ENCODE measurements around the gene METAP1D.
"Not testable (repeated sequence)": the region's sequence is repeated elsewhere in the genome, so short reads cannot be mapped to it uniquely, and the experiment has no call there.

Gene METAP1D

GRCh38 chr2:171968509-171968908 is 31.2 kb upstream of the METAP1D start:
- DNase-seq (ENCODE audit: low spot score in 2 of 2) (no peak), ATAC-seq (ENCODE audit: low read depth) (no peak)
- H3K36me3 Mint-ChIP-seq: peaks cover 29% of the 10 kb centered on the region
- H3K27ac Mint-ChIP-seq: no peak overlapping the region
- no peaks in the 10 kb centered on the region for H3K9me3 Mint-ChIP-seq
- H3K27me3 Mint-ChIP-seq: no peaks in the 10 kb centered on the region
- H3K4me3 Mint-ChIP-seq: no peak overlapping the region
- H3K4me1 Mint-ChIP-seq: no peaks in the 10 kb centered on the region

DNA sequence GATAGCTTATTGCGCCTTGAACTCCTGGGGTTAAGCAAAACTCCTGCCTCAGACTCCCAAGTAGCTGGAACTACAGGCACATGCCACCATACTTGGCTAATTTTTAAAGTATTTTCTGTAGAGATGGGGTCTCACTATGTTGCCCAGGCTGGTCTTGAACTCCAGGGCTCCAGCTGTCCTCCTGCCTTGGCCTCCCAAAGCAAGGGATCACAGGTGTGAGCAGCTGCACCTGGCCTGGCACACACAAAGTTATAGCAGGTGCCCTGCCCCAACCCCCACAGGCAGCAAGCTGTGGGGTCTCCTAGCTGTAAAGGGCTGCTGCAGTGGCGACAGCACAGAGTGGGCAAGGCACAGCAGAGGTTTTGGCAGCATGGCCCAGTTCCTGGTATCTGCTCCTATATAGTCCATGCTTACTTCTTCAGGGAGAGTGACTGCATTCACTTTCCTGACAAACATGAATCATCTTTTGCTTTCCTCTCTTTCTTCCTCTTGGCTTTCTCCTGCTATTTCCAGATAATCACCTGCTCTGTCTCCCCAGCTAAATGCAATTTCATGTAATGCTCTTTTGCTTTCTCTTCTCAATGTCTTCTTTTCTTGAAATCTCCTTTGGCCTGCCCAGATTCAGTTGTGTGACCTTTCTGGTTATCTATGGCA is 27.3 kb upstream of the METAP1D start:
- H3K27ac Mint-ChIP-seq: peak overlapping the region; percentile 33
- DNase-seq (ENCODE audit: low spot score in 2 of 2): no peak

DNA sequence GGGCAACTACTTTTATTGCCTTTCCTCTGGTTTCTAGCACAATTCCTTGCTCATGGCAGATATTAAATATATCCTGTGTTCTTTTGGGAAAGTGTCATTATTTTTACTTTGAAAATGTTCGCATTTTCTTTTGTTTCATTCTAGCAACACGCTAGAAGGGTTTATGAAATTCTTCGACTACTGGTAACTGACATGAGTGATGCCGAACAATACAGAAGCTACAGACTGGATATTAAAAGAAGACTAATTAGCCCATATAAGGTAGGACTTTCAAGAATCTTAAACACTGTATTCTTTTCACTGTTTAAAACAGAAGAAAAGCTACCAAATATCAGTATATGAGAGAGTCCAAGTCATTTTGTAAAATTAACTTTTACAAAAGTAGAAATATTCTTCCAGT is 20.6 kb upstream of the METAP1D start:
- no peak for DNase-seq (ENCODE audit: low spot score in 2 of 2)
- Mint-ChIP-seq H3K36me3 (peaks cover 46% of the 10 kb centered on the region), H3K27ac (no peak overlapping the region), H3K4me3 (no peak overlapping the region), H3K27me3 (no peaks in the 10 kb centered on the region), H3K9me3 (peaks cover 5% of the 10 kb centered on the region), H3K4me1 (no peaks in the 10 kb centered on the region)
- ATAC-seq (ENCODE audit: low read depth): no peak

More for the DNA sequence above, 27.3 kb upstream of the METAP1D start:
- Mint-ChIP-seq H3K36me3 (peaks cover 28% of the 10 kb centered on the region), H3K4me1 (no peaks in the 10 kb centered on the region), H3K9me3 (no peaks in the 10 kb centered on the region), H3K27me3 (no peaks in the 10 kb centered on the region), H3K4me3 (no peak overlapping the region)
- ATAC-seq (ENCODE audit: low read depth): no peak

DNA sequence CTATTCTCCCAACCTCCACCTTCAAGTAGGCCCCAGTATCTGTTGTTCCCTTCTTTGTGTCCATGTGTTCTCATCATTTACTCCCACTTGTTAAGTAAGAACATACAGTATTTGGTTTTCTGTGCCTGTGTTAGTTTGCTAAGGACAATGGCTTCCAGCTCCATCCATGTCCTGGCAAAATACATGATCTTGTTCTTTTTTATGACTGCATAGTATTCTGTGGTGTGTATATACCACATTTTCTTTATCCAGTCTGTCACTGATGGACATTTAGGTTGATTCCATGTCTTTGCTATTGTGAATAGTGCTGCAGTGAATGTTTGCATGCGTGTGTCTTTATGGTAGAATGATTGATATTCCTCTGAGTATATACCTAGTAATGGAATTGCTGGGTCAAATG is 15.8 kb upstream of the METAP1D start:
- not testable (repeated sequence) for H3K4me3 Mint-ChIP-seq; ATAC-seq (ENCODE audit: low read depth); H3K9me3 Mint-ChIP-seq; H3K4me1 Mint-ChIP-seq; H3K27me3 Mint-ChIP-seq; DNase-seq (ENCODE audit: low spot score in 2 of 2); H3K27ac Mint-ChIP-seq
- peaks cover 23% of the 10 kb centered on the region for H3K36me3 Mint-ChIP-seq

GRCh38 chr2:171985076-171985475 is 14.7 kb upstream of the METAP1D start:
- Mint-ChIP-seq H3K36me3 (peaks cover 19% of the 10 kb centered on the region), H3K9me3 (peaks cover 5% of the 10 kb centered on the region), H3K4me3 (no peak overlapping the region), H3K27ac (no peak overlapping the region), H3K4me1 (no peaks in the 10 kb centered on the region), H3K27me3 (no peaks in the 10 kb centered on the region)
- no peak for DNase-seq (ENCODE audit: low spot score in 2 of 2)
- ATAC-seq (ENCODE audit: low read depth): no peak

DNA sequence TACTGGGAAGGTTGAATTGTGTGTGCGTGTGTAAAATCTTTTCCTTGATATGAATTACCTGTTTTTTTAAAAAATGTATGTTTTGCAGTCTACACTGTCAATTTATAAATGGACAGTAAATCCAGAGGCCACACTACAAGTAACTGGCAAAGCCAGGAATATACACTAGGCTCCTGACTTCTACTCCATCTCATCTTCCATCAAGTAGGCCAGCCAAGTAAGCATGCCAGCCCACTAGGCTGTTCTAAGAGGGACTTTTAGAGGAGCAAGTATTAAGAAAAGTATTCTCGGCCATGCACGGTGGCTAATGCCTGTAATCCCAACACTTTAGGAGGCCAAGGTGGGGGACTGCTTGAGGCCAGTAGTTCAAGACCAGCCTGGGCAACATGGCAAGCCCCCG is 13.0 kb upstream of the METAP1D start:
- DNase-seq (ENCODE audit: low spot score in 2 of 2) (no peak), ATAC-seq (ENCODE audit: low read depth) (no peak)
- peaks cover 17% of the 10 kb centered on the region for H3K36me3 Mint-ChIP-seq
- peaks cover 5% of the 10 kb centered on the region for H3K9me3 Mint-ChIP-seq
- no peak overlapping the region for H3K4me3 Mint-ChIP-seq
- no peaks in the 10 kb centered on the region for H3K4me1 Mint-ChIP-seq
- no peak overlapping the region for H3K27ac Mint-ChIP-seq
- no peaks in the 10 kb centered on the region for H3K27me3 Mint-ChIP-seq

- Mint-ChIP-seq H3K27ac (no peak overlapping the region), H3K4me3 (no peak overlapping the region), H3K27me3 (no peaks in the 10 kb centered on the region), H3K9me3 (no peaks in the 10 kb centered on the region), H3K4me1 (no peaks in the 10 kb centered on the region), H3K36me3 (no peaks in the 10 kb centered on the region)
- DNase-seq (ENCODE audit: low spot score in 2 of 2): no peak
- no peak for ATAC-seq (ENCODE audit: low read depth)
Measured at GRCh38 chr2:171991027-171991426, 8.7 kb upstream of the METAP1D start.

- no peak for ATAC-seq (ENCODE audit: low read depth)
- DNase-seq (ENCODE audit: low spot score in 2 of 2): no peak
- Mint-ChIP-seq H3K27ac (no peak overlapping the region), H3K36me3 (no peaks in the 10 kb centered on the region), H3K9me3 (no peaks in the 10 kb centered on the region), H3K4me1 (peaks cover 14% of the 10 kb centered on the region), H3K27me3 (no peaks in the 10 kb centered on the region), H3K4me3 (no peak overlapping the region)
Measured at GRCh38 chr2:171995586-171995985, 4.2 kb upstream of the METAP1D start.

- H3K4me1 Mint-ChIP-seq: peaks cover 14% of the 10 kb centered on the region
- H3K4me3 Mint-ChIP-seq: no peak overlapping the region
- H3K27me3 Mint-ChIP-seq: no peaks in the 10 kb centered on the region
- ATAC-seq (ENCODE audit: low read depth) (no peak), DNase-seq (ENCODE audit: low spot score in 2 of 2) (no peak)
- H3K36me3 Mint-ChIP-seq: no peaks in the 10 kb centered on the region
- H3K27ac Mint-ChIP-seq: no peak overlapping the region
- H3K9me3 Mint-ChIP-seq: no peaks in the 10 kb centered on the region
Measured at GRCh38 chr2:171996021-171996420, 3.7 kb upstream of the METAP1D start.

- H3K4me3 Mint-ChIP-seq; H3K36me3 Mint-ChIP-seq; H3K27me3 Mint-ChIP-seq; H3K9me3 Mint-ChIP-seq; ATAC-seq (ENCODE audit: low read depth); H3K27ac Mint-ChIP-seq; DNase-seq (ENCODE audit: low spot score in 2 of 2): not testable (repeated sequence)
- peaks cover 14% of the 10 kb centered on the region for H3K4me1 Mint-ChIP-seq
Measured at GRCh38 chr2:171997031-171997430, 2.7 kb upstream of the METAP1D start.

GRCh38 chr2:171999161-171999560 is 592 bp upstream of the METAP1D start:
- Mint-ChIP-seq H3K4me3 (peak overlapping the region; percentile 91), H3K27me3 (no peaks in the 10 kb centered on the region), H3K4me1 (peaks cover 14% of the 10 kb centered on the region), H3K36me3 (no peaks in the 10 kb centered on the region), H3K27ac (no peak overlapping the region), H3K9me3 (no peaks in the 10 kb centered on the region)
- DNase-seq (ENCODE audit: low spot score in 2 of 2) (no peak), ATAC-seq (ENCODE audit: low read depth) (no peak)

GRCh38 chr2:172000696-172001361 is 1.1 kb downstream of the METAP1D start:
- H3K9me3 Mint-ChIP-seq: no peaks in the 10 kb centered on the region
- no peaks in the 10 kb centered on the region for H3K27me3 Mint-ChIP-seq
- no peaks in the 10 kb centered on the region for H3K36me3 Mint-ChIP-seq
- peak overlapping the region; percentile 93 for H3K27ac Mint-ChIP-seq
- peak overlapping the region; percentile 91 for H3K4me3 Mint-ChIP-seq
- ATAC-seq (ENCODE audit: low read depth) (no peak), DNase-seq (ENCODE audit: low spot score in 2 of 2) (no peak)
- peaks cover 14% of the 10 kb centered on the region for H3K4me1 Mint-ChIP-seq

DNA sequence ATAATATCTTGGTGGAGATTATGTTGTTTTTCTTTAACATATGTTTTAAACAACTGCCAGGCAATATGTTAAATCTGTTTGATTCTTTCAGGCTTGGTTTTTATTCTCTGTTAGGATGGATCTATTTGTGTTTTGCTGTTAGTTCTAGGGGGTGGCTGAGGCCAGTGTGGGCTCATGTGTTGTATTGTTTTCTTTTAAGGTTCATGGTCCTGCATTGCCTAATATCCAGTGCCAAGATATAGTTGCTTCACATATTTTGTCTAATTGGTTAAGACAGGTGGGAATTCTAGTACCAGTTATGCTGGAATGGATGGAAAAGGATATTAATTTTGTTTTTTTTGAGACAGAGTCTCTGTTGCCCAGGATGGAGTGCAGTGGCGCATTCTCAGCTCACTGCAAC is 7.6 kb downstream of the METAP1D start:
- Mint-ChIP-seq H3K36me3 (peaks cover 7% of the 10 kb centered on the region), H3K27ac (no peak overlapping the region)
- ATAC-seq (ENCODE audit: low read depth): no peak

GRCh38 chr2:172009823-172010222 is 10.1 kb downstream of the METAP1D start:
- DNase-seq (ENCODE audit: low spot score in 2 of 2): no peak
- Mint-ChIP-seq H3K4me3 (no peak overlapping the region), H3K27ac (no peak overlapping the region), H3K9me3 (no peaks in the 10 kb centered on the region), H3K36me3 (peaks cover 11% of the 10 kb centered on the region), H3K4me1 (peaks cover 7% of the 10 kb centered on the region), H3K27me3 (no peaks in the 10 kb centered on the region)
- no peak for ATAC-seq (ENCODE audit: low read depth)

More for the DNA sequence above, 7.6 kb downstream of the METAP1D start:
- no peak overlapping the region for H3K4me3 Mint-ChIP-seq
- H3K9me3 Mint-ChIP-seq: no peaks in the 10 kb centered on the region
- no peak for DNase-seq (ENCODE audit: low spot score in 2 of 2)
- H3K27me3 Mint-ChIP-seq: no peaks in the 10 kb centered on the region
- peaks cover 2% of the 10 kb centered on the region for H3K4me1 Mint-ChIP-seq

All from memory B cell (primary cell).